Natural killer cell (primary cell): Measurements from ENCODE around the gene OR2A1. TPM values are rescaled to one million over a fixed set of nuclear protein-coding genes. Genes with fewer than 3 reads are reported as not detected.
"Not testable (repeated sequence)": the region's sequence is repeated elsewhere in the genome, so short reads cannot be mapped to it uniquely, and the experiment has no call there.

Experiments
- ATAC-seq, 3 donors: fragments of 150-1000 bp in 2 of 3; fragments of 200-7000 bp in 1 of 3; cut with Tn5 transposase; 1 replicate in 1 of 3; 2 replicates in 2 of 3; pipeline ENCODE4 v1.10.0; 2021; ENCODE audit warnings: mild to moderate bottlenecking in 2 of 3, moderate library complexity in 2 of 3
- DNase-seq, 2 donors: peaks; one replicate each; pipeline versions ENCODE4 v3.0.0 to v3.0.0-alpha.2; 2013 to 2021; ENCODE audit warnings: mixed read lengths in 1 of 2
- H3K27ac ChIP-seq: one replicate; pipeline ENCODE4 v1.5.1; 2013; ENCODE audit warnings: mild to moderate bottlenecking, low read length
- H3K27me3 ChIP-seq: one replicate; pipeline ENCODE4 v1.6.1; 2013; ENCODE audit warnings: low read length; ENCODE audit not compliant: control insufficient read depth, insufficient read depth
- H3K36me3 ChIP-seq: one replicate; pipeline ENCODE4 v1.6.1; 2013; ENCODE audit warnings: low read length; ENCODE audit not compliant: control insufficient read depth, insufficient read depth
- H3K4me1 ChIP-seq: one replicate; pipeline ENCODE4 v1.6.1; 2013; ENCODE audit warnings: low read length; ENCODE audit not compliant: control insufficient read depth, insufficient read depth
- H3K4me3 ChIP-seq: one replicate; pipeline ENCODE4 v1.5.1; 2013; ENCODE audit warnings: low read length
- H3K9me3 ChIP-seq: one replicate; pipeline ENCODE4 v1.6.1; 2013; ENCODE audit warnings: low read length; ENCODE audit not compliant: control insufficient read depth, insufficient read depth
- H3K27ac Mint-ChIP-seq, 2 donors: one replicate each; pipeline ENCODE4 v1.8.0; 2022; ENCODE audit warnings: mild to moderate bottlenecking in 2 of 2, mixed read lengths in 2 of 2, moderate library complexity in 1 of 2
- H3K27me3 Mint-ChIP-seq, 2 donors: one replicate each; pipeline ENCODE4 v1.8.0; 2022; ENCODE audit warnings: low read depth in 2 of 2, mixed read lengths in 2 of 2
- H3K36me3 Mint-ChIP-seq: one replicate; pipeline ENCODE4 v1.8.0; 2022; ENCODE audit warnings: mixed read lengths
- H3K4me1 Mint-ChIP-seq, 2 donors: one replicate each; pipeline ENCODE4 v1.8.0; 2022; ENCODE audit warnings: mixed read lengths in 2 of 2
- H3K4me3 Mint-ChIP-seq: one replicate; pipeline ENCODE4 v1.8.0; 2022; ENCODE audit warnings: mild to moderate bottlenecking, moderate library complexity, mixed read lengths
- H3K9me3 Mint-ChIP-seq, 2 donors: one replicate each; pipeline ENCODE4 v1.8.0; 2022; ENCODE audit warnings: mixed read lengths in 2 of 2
- WGBS: methylation state at CpG from one replicate; pipeline ENCODE4 v1.1.7; 2013; ENCODE audit warnings: missing lambda C conversion rate; ENCODE audit not compliant: insufficient coverage; 5-methylcytosine and 5-hydroxymethylcytosine counted together
- intact Hi-C: fragments of 100-400 bp; cut with micrococcal nuclease; formaldehyde crosslinking; loops from one replicate; pipeline ENCODE4 v1.14.2; 2022
- total RNA-seq, 4 donors: library from RNA; stranded (reverse); fragments of 120-200 nt in 1 of 4; gene quantifications; one replicate each; pipeline versions ENCODE4 v1.2.3 to v1.2.4, GENCODE V29; 2013 to 2022

OR2A1 gene
- total RNA-seq, 3 donors from 2014 or later (not counting 1 experiment from before 2014, with no cell fraction given): not detected

- not testable (repeated sequence) for H3K36me3 Mint-ChIP-seq, H3K9me3 Mint-ChIP-seq
- peak in 1 of 3 donors; percentile 26 for ATAC-seq
These were observed 24.9 kb upstream of the OR2A1 start for GRCh38 chr7:144287171-144287784.

DNA sequence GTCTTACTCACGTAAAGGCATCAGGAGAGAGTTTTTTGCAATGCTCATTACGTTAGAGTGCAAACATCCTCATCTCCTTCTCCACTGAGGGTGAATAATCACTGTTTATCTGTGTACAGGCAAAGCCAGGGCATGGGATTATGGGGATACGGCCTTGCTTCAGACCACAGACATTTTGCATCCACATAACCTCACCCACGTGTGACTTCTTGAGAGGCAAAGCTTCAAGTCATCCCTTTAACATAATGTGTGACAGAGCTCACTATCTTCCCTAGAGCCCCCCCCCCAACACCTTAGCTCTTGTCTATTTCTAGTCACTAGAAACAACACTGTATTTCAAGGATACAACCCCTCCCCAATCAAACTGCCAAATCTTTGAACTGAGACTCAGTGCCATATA, 20.6 kb upstream of the OR2A1 start:
- H3K36me3 ChIP-seq, DNase-seq, ATAC-seq, H3K27ac Mint-ChIP-seq, H3K9me3 ChIP-seq, H3K27me3 Mint-ChIP-seq, H3K4me1 Mint-ChIP-seq, H3K27me3 ChIP-seq, H3K36me3 Mint-ChIP-seq, H3K4me1 ChIP-seq, intact Hi-C loops, H3K4me3 ChIP-seq, H3K4me3 Mint-ChIP-seq, H3K27ac ChIP-seq, H3K9me3 Mint-ChIP-seq: not testable (repeated sequence)
- 6% methylated on average over 2 of the region's 4 CpGs for WGBS

More at GRCh38 chr7:144287171-144287784, 24.9 kb upstream of the OR2A1 start:
- H3K27ac ChIP-seq, H3K27ac Mint-ChIP-seq, H3K4me3 ChIP-seq, intact Hi-C loops, H3K4me1 Mint-ChIP-seq, H3K27me3 ChIP-seq, H3K36me3 ChIP-seq, H3K4me1 ChIP-seq, H3K4me3 Mint-ChIP-seq, DNase-seq, H3K9me3 ChIP-seq, H3K27me3 Mint-ChIP-seq: not testable (repeated sequence)
- no CpG with 5 or more reads among the region's 3 CpGs for WGBS

DNA sequence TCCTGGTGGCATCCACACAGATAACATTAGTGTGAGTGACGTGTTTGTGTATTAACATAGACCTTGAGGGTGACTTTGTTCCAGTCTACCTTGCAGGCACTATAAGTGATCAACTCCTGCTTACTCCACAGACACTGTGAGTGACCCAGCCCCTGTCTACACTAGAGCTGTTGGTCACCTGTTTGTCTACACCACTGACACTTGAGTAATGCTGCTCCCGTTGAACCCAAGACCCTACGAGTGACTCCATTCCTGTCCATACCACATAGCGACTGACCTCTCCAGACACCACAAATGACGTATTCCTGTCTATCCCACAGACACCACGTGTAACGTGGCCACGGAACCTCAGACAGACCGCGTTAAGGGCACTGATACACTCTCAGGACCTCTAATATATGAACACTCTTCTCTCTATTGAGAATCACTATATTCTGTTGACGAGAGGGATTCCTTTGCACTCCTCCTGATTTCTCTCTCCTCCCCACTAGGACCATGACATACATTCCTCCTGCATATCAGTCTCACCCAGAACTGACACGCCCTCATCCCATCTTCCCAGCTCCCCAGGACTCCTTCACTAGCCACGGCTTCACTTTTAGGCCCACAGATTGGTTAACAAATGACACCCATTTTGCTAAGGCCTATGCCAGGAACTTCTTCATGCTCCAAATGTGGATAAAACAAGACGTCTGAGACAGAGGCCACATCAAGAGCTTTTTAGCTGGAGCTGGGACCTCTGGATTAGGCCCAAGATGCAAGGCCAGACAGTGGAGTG, 19.6 kb upstream of the OR2A1 start:
- 92% methylated on average over 2 of the region's 14 CpGs for WGBS
- not testable (repeated sequence) for H3K4me3 Mint-ChIP-seq

DNA sequence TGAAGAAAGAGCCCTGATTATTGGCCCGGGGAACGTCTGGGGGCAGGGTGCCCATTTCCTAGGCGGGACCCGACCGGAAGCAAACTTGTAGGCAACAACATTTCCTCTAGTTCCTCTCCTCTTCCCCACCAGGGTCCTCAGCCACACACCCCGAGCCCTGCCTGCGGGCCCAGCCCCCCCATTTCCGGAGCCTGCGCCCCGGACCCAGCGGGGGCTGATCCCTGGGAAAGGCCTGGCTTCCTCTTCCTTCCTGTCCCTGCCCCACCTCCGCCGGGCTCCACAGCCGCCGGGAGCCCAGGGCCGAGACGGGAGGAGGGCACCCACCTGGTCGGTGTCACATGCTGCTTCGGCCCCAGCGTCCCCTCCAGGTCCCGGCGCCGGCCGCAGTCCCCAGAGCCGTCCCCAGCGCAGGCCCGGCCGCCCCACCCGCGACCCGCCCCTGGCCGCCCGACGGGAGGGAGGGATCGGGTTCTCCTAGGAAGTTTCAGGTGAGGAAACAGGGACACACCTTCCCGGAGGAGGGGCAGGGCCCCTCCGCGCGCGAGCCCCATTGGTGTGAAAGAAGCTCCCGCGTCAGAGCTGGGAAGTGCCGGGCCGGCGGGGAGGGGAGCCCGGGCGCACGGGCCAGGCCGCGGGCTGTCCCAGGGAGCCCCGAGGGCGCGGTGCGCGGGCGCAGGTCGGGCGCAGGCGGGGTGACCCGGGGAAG, 18.3 kb upstream of the OR2A1 start:
- H3K4me3 ChIP-seq, H3K27me3 Mint-ChIP-seq, H3K36me3 ChIP-seq, H3K27ac ChIP-seq, H3K27ac Mint-ChIP-seq, H3K27me3 ChIP-seq, H3K36me3 Mint-ChIP-seq, H3K9me3 ChIP-seq, intact Hi-C loops, H3K4me1 Mint-ChIP-seq, H3K4me3 Mint-ChIP-seq, H3K4me1 ChIP-seq, H3K9me3 Mint-ChIP-seq, DNase-seq: not testable (repeated sequence)
- peak; percentile 68 to 72 (median 72) for ATAC-seq
- WGBS: no CpG with 5 or more reads among the region's 60 CpGs

More for the DNA sequence above, 19.6 kb upstream of the OR2A1 start:
- H3K4me3 ChIP-seq, H3K27me3 ChIP-seq, H3K27ac Mint-ChIP-seq, H3K9me3 Mint-ChIP-seq, H3K4me1 ChIP-seq, DNase-seq, H3K9me3 ChIP-seq, H3K36me3 ChIP-seq, H3K27me3 Mint-ChIP-seq, H3K27ac ChIP-seq, H3K4me1 Mint-ChIP-seq, H3K36me3 Mint-ChIP-seq, intact Hi-C loops: not testable (repeated sequence)
- ATAC-seq: peak; percentile 40 to 69 (median 57)

- H3K36me3 Mint-ChIP-seq, H3K27me3 Mint-ChIP-seq, H3K9me3 Mint-ChIP-seq, H3K36me3 ChIP-seq, intact Hi-C loops, H3K4me3 ChIP-seq, H3K9me3 ChIP-seq, ATAC-seq, H3K4me1 ChIP-seq, H3K4me3 Mint-ChIP-seq, H3K27ac ChIP-seq, H3K27ac Mint-ChIP-seq, H3K27me3 ChIP-seq, DNase-seq, H3K4me1 Mint-ChIP-seq: not testable (repeated sequence)
- WGBS: no CpG with 5 or more reads among the region's 1 CpG
These were observed 9.5 kb upstream of the OR2A1 start for GRCh38 chr7:144302578-144303303.

GRCh38 chr7:144303607-144304006, 8.6 kb upstream of the OR2A1 start:
- H3K9me3 Mint-ChIP-seq, H3K4me1 Mint-ChIP-seq, H3K36me3 Mint-ChIP-seq, ATAC-seq, H3K27me3 ChIP-seq, DNase-seq, H3K36me3 ChIP-seq, intact Hi-C loops, H3K27ac Mint-ChIP-seq, H3K9me3 ChIP-seq, H3K27me3 Mint-ChIP-seq, H3K4me1 ChIP-seq, H3K4me3 ChIP-seq, H3K27ac ChIP-seq, H3K4me3 Mint-ChIP-seq: not testable (repeated sequence)
- no CpG with 5 or more reads among the region's 5 CpGs for WGBS

- H3K27me3 Mint-ChIP-seq, intact Hi-C loops, H3K36me3 ChIP-seq, H3K9me3 ChIP-seq, H3K4me1 ChIP-seq, H3K4me3 Mint-ChIP-seq, H3K4me3 ChIP-seq, H3K9me3 Mint-ChIP-seq, DNase-seq, H3K27ac Mint-ChIP-seq, H3K36me3 Mint-ChIP-seq, H3K4me1 Mint-ChIP-seq, H3K27ac ChIP-seq, H3K27me3 ChIP-seq, ATAC-seq: not testable (repeated sequence)
- no CpG with 5 or more reads among the region's 2 CpGs for WGBS
These were observed 7.1 kb upstream of the OR2A1 start for GRCh38 chr7:144305156-144305555.
